Hematopoietic multipotent progenitor cell treated with erythropoietin and hydrocortisone succinate and interleukin-3 and kit ligand, for 4 days (in vitro differentiated cells): ENCODE results near the gene TTLL10.
A peak's percentile ranks its signal among the peaks of the same experiment; 100 is the strongest.

Experiments
- DNase-seq: peaks from one replicate; pipeline ENCODE4 v3.0.0-alpha.2; 2015

TTLL10 gene

GRCh38 chr1:1226566-1227362 is 53.1 kb downstream of the TTLL10 start:
- DNase-seq, result no peak

GRCh38 chr1:1227386-1227785 is 53.7 kb downstream of the TTLL10 start:
- DNase-seq, result no peak

GRCh38 chr1:1228187-1228586 is 54.5 kb downstream of the TTLL10 start:
- no peak for DNase-seq

- DNase-seq, result no peak
Observed at GRCh38 chr1:1228596-1229321, 55.1 kb downstream of the TTLL10 start.

- DNase-seq, result no peak
Observed at GRCh38 chr1:1229770-1230169, 56.1 kb downstream of the TTLL10 start.

GRCh38 chr1:1230656-1231399 is 57.1 kb downstream of the TTLL10 start:
- peak; percentile 57 for DNase-seq

GRCh38 chr1:1231400-1232207 is 57.9 kb downstream of the TTLL10 start, which contains the start of gene SDF4:
Gene SDF4, minus strand, starts transcription at chr1:1232001. Its CDS starts 3,229 bp downstream, at chr1:1228772.
- peak; percentile 99 for DNase-seq

GRCh38 chr1:1232208-1232795 is 58.6 kb downstream of the TTLL10 start, which contains the start of gene B3GALT6:
Gene B3GALT6, plus strand, starts transcription at chr1:1232237. Its CDS starts 42 bp downstream, at chr1:1232279.
- DNase-seq, result no peak

- DNase-seq, result no peak
Observed at GRCh38 chr1:1232796-1233566, 59.3 kb downstream of the TTLL10 start.

GRCh38 chr1:1233567-1233892 is 59.9 kb downstream of the TTLL10 start:
- no peak for DNase-seq

GRCh38 chr1:1234180-1234808 is 60.6 kb downstream of the TTLL10 start:
- DNase-seq, result no peak

GRCh38 chr1:1235016-1235744 is 61.5 kb downstream of the TTLL10 start:
- DNase-seq, result no peak

- no peak for DNase-seq
Observed at GRCh38 chr1:1236176-1236763, 62.6 kb downstream of the TTLL10 start.

- no peak for DNase-seq
Observed at GRCh38 chr1:1236945-1237873, 63.5 kb downstream of the TTLL10 start.

- no peak for DNase-seq
Observed at GRCh38 chr1:1237874-1238701, 64.4 kb downstream of the TTLL10 start.

GRCh38 chr1:1238702-1239178 is 65.1 kb downstream of the TTLL10 start:
- DNase-seq, result no peak

GRCh38 chr1:1239227-1239613 is 65.5 kb downstream of the TTLL10 start:
- DNase-seq, result no peak
